ENCODE results near the gene PROKR1.

GRCh38 chr2:68606759-68607158, 36.6 kb upstream of the PROKR1 start:
- TF ChIP-seq CTCF (IDR thresholded peaks at IDR 0.05; ENCODE audit: extremely low read depth in 1 of 2, insufficient read depth in 1 of 2, low read depth in 1 of 2, low read length in 2 of 2) = no peak
- TF ChIP-seq EZH2 (IDR thresholded peaks at IDR 0.05; ENCODE audit: borderline replicate concordance, low read depth, low read length, severe bottlenecking) = no peak

Measured in endothelial cell of umbilical vein (primary cell).